SIG-M5 treated with dmso at 0.1 percent for 504 hours (cell line): Measurements from ENCODE around the gene ANTXR1.

Experiments used
- DNase-seq: peaks from one replicate; lab custom pipeline; 2025; ENCODE audit not compliant: unreplicated experiment; lab: John Stamatoyannopoulos, UW

The ANTXR1 gene

DNA sequence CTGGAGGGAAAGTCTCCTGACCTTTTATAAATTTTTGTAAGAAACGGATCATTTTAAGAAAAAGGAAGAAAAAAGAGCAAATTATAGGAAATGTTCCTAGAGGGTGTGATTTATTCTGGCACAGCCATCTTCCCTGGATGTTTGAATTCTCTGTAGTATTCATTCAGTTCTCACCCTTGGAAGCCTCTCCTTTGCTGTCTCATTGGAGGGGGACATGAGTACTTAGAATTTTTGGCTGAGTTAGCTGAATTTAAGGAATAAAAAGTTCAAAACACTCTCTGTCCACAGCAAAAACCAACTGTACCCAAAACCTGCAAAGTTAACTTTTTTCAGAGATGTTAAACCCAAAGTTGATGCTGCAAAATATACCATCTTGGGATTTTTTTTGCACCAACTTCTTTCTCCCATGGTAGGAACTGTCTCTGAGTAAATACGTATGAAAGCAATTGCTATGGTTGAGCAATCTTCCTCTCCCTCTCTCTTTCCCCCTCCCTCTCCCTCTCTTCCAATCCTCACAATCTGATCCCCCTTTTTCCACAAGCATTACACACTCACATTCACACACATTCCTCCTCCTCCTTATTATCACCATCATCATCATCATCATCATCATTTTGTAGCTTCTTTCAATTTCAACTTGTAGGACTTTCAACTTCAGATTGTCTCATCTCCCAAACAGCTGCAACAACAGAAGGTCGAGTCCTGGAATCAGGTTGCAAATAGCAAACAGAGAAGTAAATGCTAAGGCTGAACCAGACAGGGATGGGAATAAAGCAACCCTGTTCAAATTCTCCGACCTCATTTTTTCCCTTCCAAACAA lies 190.4 kb downstream of the ANTXR1 start:
- DNase-seq = no peak

DNA sequence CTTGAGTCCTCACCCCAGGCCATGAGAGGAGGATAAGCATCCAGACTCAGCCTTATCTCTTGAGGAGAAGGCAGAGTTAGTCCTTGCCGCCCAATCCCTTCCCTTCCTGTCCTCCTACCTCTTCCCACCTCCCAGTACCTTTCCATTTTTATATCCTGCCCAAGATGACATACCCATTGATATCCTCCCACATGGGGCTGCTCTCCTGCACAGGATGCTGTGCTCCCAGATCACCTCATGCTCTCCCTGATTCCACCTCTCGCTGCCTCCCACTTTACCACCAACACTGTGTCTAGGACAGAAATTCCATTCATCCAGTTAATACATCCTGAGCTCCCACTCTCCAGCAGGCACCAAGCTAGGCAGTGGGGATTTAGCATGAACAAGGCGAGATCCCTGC lies 191.7 kb downstream of the ANTXR1 start:
- no peak for DNase-seq

DNA sequence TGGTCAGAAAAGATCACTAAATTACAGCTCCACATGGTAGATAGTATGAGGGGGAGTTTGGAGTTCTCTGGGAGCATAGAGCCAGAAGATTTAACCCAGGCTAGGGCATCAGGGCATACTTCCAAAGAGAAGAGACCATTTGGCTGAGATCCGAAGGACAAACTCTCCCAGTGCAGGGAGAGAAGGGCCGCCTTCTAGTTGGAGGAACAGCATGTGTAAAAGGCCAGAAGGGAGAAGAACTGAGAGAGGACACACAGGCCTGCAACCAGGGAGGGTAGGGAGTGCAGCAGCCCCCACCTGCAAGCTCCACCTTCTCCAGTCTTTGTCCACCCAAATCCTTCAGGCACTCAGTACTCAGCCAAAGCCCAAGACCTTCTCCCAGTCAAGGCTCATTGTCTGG lies 192.1 kb downstream of the ANTXR1 start:
- no peak for DNase-seq

DNA sequence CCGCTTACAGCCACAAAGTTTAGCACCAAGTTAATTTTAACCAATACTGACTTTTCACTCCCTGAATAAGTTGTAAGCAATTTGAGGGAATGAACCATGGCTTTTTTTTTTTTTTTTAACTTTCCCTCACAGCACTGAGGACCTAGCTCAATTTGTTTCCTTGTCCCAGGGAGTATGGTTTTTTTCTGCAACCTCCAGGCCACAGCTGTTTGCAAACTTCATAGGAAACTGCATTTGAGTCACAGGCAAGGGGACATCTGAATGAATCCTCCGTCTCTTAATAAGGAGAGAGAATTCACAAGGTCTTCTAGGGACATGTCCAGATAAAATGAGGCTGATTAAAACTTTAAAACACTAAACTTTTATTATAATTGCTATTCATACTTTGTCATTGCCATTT lies 192.5 kb downstream of the ANTXR1 start:
- DNase-seq = no peak

DNA sequence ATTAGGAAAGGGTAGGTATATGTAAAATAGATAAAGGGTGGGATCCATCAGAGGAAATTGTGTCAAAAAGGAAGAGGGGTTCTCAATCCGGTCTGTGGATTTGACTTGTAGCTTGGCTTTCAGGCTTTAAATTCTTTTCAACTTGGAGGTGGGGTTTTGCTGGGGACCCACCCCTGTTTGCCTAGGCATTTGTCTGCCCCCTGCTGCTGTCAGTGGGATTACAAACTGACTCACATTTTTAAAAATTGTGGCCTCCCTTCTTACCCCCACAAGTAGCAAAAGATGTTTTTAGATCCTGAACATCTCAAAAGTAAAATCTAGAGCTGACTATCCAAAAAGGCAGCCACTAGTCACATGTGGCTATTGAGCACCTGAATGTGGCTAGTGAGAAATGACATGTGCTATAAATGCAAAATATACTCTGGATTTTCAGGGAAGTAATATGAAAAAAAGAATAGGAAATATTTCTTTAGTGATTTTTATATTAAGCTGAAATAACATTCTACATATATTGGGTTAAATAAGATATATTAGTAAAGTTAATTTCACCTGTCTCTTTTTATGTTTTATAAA lies 195.1 kb downstream of the ANTXR1 start:
- DNase-seq = no peak

DNA sequence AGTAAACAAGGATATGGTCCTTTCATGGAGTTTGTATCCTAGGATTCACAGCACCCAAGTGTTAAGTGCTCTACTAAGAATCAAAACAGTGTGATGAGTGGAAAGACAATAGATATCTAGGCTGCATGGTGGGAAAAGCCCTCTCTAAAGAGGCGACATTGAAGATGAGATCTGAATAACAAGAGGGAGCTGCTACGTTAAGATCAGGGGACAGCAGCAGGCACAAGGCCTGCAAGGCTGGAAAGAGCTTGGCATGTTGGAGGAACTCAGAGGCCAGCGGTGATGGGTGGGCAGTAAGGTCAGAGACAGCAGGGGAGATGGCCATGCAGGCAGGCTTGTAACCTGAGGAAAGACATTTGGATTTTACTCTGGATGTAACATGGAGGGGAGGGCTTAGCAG lies 196.5 kb downstream of the ANTXR1 start:
- no peak for DNase-seq

DNA sequence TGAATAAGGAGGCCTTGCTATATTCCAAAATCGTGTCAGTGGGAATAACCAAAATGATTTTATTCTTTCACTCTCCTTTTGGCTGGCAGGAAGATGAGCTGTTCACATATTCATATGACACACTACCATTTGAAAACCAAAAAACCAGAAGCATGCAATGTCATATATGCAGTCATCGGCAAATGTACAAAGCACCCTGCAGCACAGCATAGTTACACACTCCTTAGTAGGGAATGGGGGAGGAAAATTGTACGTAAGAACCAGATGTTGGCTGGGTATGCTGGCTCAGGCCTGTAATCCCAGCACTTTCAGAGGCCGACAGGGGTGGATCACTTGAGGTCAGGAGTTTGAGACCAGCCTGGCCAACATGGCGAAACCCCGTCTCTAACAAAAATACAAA lies 197.4 kb downstream of the ANTXR1 start:
- DNase-seq = no peak

DNA sequence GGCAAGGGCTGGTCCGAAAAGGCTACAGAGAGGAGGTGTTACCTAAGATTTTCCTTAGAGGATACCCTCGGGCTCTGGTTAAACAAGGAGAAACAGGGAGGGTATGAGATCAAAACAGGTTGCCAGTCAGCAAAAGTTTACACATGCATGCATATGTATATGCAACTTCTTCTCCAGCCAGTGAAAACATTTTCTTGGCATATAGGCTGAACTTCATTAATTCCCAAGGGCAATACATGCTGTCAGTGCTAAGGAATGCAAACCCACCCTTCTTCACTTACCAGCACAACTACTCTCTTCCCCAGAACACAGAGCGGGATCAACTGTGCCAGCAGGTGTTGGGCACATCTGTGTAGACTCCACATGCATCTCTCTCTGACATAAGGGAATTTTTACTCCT lies 198.1 kb downstream of the ANTXR1 start:
- DNase-seq = no peak

DNA sequence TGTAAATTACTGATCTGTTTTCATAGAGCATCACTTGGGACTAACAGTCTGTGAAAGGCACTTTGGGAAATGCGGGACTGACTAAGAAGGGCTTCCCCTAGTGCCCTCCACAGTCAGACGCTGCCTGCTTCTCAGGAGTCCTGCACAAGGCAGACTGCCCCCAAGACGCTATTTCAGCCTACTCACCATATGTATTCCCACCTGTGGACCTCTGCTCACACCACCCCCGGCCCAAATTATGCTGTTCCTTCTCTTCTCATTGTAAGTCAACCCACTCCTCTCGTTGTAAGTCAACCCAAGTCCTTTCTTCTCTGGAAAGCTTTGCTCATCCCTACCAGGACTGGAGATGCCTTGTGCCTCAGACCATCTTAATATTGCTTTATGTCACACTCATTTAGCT lies 198.7 kb downstream of the ANTXR1 start:
- no peak for DNase-seq

DNA sequence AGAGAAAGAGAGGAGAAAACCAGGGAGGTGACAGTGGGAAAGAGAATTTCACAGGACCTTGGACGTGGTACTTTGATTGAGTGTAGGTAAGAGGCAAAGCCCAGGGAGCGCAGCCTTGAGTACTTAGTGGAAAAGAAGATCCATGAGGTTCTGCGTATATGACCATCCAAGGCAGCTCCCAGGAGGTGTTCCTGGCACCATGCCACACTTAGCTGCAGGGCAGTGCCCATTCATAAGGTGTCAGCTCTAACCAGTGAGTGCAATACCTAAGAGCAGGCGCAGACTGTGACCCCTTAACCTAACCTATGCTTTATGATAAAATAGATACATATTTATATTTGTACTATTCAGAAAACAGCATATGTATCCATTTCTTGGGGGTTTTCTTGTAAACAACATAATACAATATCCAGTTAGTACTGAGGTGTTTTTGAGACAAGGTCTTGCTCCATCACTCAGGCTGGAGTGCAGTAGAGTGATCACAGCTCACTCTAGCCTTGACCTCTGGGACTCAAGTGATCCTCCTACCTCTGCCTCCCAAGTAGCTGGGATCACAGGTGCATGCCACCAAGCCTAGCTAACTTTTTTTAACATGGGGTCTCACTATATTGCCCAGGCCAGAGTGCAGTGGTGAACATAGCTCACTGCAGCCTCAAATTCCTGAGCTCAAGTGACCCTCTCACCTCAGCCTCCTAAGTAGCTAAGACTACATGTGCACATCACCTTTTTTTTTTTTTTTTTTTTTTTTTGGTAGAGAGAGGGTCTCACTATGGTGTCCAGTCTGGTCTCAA lies 199.5 kb downstream of the ANTXR1 start:
- DNase-seq = no peak

DNA sequence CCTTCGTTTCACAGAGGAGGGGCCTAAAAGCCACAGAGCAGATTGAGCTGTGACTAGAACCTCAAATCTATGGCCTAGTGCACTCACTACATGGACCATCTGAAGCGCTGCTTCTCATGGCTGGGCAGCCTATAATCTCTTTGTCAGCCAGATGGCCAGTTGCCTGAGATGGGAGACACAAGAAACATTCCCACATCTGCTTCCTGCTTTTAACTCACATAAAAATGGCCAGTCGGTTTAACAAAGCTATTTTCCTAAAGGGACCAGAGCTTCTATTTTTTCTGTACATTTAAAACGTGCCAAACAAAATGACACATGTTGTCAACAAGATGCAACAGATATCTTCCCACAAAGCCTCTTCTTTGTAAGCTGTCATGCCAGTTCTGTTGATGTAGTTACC lies 200.2 kb downstream of the ANTXR1 start:
- no peak for DNase-seq

DNA sequence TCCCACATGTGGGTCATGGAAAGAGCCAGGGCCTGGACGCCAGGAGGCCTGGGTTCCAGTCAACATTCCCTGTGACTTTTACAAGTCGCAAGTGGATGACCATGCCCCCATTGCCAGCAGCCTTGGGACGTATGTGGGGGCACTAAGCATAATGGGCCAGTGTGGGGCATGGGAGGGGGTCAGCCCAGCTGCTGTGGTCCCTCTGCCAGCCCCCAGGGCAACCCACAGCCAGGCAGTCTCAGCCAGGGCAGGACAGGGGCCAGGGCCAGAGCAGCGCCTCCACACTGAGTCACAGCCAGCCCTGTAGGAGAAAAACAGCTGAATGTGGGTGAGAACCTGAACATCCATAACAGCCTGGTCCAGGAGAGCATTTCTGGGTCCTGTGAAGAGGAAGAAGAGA lies 200.8 kb downstream of the ANTXR1 start:
- no peak for DNase-seq

DNA sequence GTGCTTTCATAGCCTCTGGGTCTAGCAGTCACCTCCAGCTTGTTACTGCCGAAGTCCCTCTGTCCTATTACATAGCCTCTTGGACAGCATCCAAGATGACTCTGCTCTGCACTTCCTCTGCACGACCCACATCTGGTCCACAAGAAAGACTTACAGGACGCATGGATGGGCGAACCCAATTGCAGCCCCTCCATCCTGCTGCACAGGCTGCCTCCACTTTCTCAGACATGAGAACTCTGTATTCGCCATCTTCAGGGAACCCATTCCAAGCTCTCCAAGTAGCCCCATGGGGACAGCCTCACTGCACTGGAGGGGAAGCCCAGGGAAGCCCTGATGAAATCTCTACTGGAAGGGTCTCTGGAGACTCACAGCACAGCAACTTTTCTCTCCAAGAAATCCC lies 201.9 kb downstream of the ANTXR1 start:
- DNase-seq = no peak

DNA sequence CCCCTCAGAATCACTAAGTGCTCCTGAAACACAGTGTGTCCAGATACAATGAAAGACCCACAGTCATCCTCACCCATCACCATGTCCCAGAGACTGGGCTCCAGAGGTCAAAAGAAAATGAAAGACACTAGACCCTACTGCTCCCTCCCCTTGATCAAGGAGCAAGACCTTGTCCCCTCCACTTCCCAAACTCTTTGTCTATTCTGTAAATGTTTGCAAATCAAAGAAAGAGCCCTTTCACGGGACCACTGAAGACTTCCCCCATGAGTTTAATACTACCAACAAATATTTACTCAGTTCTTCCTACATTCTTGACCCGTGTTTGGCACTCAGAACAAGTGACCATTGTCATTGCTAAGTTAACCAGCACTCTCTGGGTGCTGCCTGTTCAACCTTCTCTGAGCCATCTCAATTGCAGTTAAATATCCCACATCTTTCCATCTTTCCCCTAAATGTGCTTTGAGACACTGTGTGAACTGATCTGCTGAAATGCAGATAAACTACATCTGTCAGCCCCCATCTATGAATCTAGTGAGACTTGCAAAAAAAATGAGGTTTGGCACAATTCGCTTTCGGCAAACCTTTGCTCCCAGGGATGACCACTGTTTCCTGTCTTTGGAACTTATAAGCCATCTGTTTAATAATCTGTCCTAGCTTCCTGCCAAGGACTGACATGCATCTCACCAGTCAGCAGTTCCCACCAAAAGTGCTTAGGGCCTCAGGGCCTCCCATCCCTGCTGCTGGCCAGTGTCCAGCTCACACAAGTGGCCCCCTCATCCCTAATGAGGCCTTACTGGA lies 203.8 kb downstream of the ANTXR1 start:
- DNase-seq = no peak

DNA sequence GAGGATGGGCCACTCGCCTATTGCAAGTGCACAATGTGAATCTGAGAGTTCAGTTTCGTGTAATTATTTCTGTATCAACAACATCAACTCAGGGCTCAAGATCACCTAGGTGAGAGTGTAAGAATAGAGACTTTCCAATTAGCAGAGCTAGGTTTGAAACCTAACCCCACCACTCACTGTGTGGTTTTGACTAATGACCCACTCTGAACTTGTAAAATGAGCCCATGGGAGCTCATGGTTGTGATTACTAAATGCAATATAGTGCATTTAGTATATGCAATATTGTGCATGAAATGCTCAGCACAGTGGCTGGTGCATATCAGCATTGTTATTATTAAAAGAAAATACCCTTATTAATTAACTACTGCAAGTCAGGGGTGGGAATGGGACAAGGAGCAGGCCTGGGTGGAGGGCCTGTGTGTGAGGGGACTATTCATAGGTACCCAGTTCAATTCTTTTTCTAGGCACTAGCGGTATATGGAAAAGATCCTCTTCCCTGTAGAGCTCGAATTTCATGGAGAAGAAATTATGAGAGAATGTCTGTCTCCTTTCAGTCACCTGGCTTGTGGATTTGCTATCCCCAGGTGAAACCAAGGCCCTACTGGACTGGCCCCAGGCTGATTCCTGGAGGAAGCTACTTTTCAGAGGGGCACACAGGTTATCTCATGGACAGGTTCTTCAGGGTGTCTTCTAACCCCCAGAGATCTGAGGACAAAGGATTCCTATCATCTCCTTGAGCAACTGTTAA lies 204.5 kb downstream of the ANTXR1 start:
- no peak for DNase-seq

DNA sequence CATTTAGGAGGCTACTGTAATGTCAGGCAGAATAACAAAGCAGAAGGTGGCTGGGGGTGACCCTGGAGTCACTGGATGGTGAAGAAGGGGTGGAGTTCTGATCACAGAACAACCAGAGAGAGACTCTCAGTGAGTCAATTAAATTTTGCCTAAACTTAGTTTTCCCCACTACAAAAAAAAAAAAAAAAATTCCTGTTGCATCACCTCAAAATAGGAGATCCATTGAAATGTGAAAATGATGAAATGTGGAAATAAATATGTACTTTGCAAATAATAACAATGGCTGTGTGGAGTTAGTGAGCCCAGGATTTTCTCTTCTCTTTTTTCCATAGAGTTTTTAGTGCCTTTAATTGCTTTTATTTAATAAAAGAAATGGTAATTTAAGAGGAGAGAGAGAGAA lies 208.5 kb downstream of the ANTXR1 start:
- no peak for DNase-seq

DNA sequence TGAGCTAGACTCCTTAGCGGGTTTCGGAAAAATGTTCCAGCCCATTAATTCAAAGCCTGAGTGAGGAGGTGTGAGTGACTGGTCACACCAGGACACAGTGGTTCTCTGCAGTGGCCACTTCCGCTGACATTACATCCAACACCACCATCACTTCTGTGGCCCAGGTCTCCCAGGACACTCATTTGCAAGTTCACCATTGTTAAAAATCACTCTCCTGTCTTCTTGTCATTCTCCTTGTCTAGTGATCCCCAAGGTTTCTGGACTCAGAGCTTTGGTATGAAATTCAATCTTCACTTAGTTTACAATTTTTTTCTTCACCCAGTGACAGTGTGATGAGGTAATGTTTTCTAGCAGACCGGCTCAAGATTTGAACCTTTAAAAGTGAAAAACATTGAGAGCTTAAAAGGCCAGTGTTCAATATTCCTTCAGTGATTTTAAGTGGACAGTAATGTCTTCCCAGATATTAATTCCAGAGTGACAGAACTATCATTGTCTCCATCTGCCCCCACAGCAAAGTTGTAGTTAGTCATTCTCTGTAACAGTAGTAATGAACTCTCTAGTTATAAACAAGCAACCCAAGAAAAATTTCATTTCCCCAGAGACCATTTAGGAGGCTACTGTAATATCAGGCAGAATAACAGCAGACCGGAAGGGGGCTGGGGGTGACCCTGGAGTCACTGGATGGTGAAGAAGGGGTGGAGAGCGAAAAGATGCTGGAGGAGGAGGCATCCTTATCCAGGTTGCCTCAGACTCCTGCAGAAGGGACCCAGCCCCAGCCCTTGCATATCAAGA lies 209.2 kb downstream of the ANTXR1 start:
- DNase-seq = no peak

DNA sequence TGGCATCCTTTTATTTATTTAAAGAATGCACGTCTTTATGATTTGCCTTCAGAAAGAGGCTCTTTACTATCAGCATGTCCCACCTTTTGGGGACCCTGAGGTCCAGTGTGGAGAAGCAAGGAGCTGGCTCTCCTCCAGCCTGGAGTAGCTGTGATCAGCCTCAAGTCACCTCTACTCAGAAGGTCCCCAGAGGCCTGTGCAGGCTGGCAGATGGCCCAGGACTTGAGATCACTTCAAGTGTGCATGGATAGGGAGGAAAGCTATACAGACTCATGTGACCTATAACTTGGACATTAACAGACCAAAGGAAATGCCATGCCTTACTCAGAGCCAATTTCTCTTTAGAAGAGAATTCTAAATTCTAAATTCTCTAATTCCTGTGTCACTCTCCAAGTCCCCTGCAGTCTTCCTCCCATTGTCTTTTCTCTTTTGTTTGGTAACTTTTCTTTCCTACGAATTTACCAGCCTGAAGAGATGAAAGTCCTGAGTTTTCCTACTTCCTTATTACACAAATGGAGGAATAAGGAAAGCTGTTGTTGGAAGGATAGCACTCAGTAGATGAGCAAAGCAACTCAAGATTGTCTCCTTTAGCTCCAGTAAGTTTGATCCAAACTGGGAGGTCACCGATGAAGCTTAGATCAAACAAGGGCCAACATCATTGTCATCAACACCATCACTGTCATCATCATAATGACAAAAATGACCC lies 210.1 kb downstream of the ANTXR1 start:
- DNase-seq = no peak
